Neuronal stem cell (in vitro differentiated cells): ENCODE results near the gene CEP112.

ENCODE experiments used
- DNase-seq: peaks from one replicate; pipeline ENCODE4 v3.0.0-alpha.2; 2013; ENCODE audit warnings: low spot score
- H2AFZ ChIP-seq: one replicate; pipeline ENCODE4 v1.6.1; 2013; ENCODE audit warnings: mild to moderate bottlenecking, low read length, inconsistent platforms
- H2AK5ac ChIP-seq: 2 replicates; pipeline ENCODE4 v1.6.1; 2013; ENCODE audit warnings: low read depth, mild to moderate bottlenecking, inconsistent platforms, low read length, moderate library complexity, mixed read lengths
- H2BK120ac ChIP-seq: 2 replicates; pipeline ENCODE4 v1.6.1; 2013; ENCODE audit warnings: low read depth, mild to moderate bottlenecking, inconsistent platforms, low read length, moderate library complexity, mixed read lengths
- H2BK12ac ChIP-seq: one replicate; pipeline ENCODE4 v1.6.1; 2013; ENCODE audit warnings: low read length, inconsistent platforms
- H2BK15ac ChIP-seq: 2 replicates; pipeline ENCODE4 v1.6.1; 2013; ENCODE audit warnings: mild to moderate bottlenecking, low read length, inconsistent platforms, mixed read lengths
- H2BK5ac ChIP-seq: one replicate; pipeline ENCODE4 v1.6.1; 2013; ENCODE audit warnings: inconsistent platforms, mild to moderate bottlenecking, low read length, moderate library complexity
- H3K14ac ChIP-seq: one replicate; pipeline ENCODE4 v1.6.1; 2013; ENCODE audit warnings: low read length, inconsistent platforms
- H3K18ac ChIP-seq: 2 replicates; pipeline ENCODE4 v1.6.1; 2013; ENCODE audit warnings: low read length, inconsistent platforms
- H3K23ac ChIP-seq: 2 replicates; pipeline ENCODE4 v1.6.1; 2013; ENCODE audit warnings: low read depth, mild to moderate bottlenecking, mixed read lengths, low read length, inconsistent platforms; ENCODE audit not compliant: poor library complexity
- H3K27ac ChIP-seq: replicated peaks from 3 replicates; pipeline ENCODE4 v1.5.1; 2013; ENCODE audit warnings: low read length, inconsistent platforms
- H3K27me3 ChIP-seq, 3 experiments: 2 replicates each; pipeline ENCODE4 v1.6.1; 2013; ENCODE audit warnings: low read length in 3 of 3, mild to moderate bottlenecking in 2 of 3, inconsistent platforms in 1 of 3, low read depth in 1 of 3, mixed read lengths in 1 of 3, moderate library complexity in 1 of 3; ENCODE audit not compliant: control insufficient read depth in 3 of 3, insufficient read depth in 3 of 3
- H3K36me3 ChIP-seq, 2 donors: replicated peaks in 1 of 2; 2 replicates each; pipeline ENCODE4 v1.6.1; 2013; ENCODE audit warnings: low read length in 2 of 2; ENCODE audit not compliant: control insufficient read depth in 2 of 2, insufficient read depth in 2 of 2
- H3K4ac ChIP-seq: 2 replicates; pipeline ENCODE4 v1.6.1; 2013; ENCODE audit warnings: inconsistent platforms, mild to moderate bottlenecking, low read length, moderate library complexity
- H3K4me1 ChIP-seq, 2 donors: 1 replicate in 1 of 2; 2 replicates in 1 of 2; pipeline ENCODE4 v1.6.1; 2013; ENCODE audit warnings: low read length in 2 of 2, low read depth in 1 of 2; ENCODE audit not compliant: control insufficient read depth in 2 of 2, insufficient read depth in 1 of 2
- H3K4me2 ChIP-seq: one replicate; pipeline ENCODE4 v1.6.1; 2013; ENCODE audit warnings: mild to moderate bottlenecking, low read length, inconsistent platforms; ENCODE audit not compliant: insufficient read depth, poor library complexity, severe bottlenecking
- H3K4me3 ChIP-seq, 2 donors: 2 replicates each; pipeline ENCODE4 v1.5.1; 2013; ENCODE audit warnings: low read length in 2 of 2, mild to moderate bottlenecking in 2 of 2, inconsistent platforms in 1 of 2, moderate library complexity in 1 of 2
- H3K79me1 ChIP-seq: one replicate; pipeline ENCODE4 v1.6.1; 2013; ENCODE audit warnings: low read depth, mild to moderate bottlenecking, inconsistent platforms, low read length, moderate library complexity
- H3K9ac ChIP-seq: one replicate; pipeline ENCODE4 v1.6.1; 2013; ENCODE audit warnings: mild to moderate bottlenecking, low read depth, low read length, inconsistent platforms; ENCODE audit not compliant: poor library complexity
- H3K9me3 ChIP-seq, 2 donors: replicated peaks in 1 of 2; 2 replicates each; pipeline versions ENCODE3 to v1.6.1; 2013; ENCODE audit warnings: low read length in 2 of 2, mild to moderate bottlenecking in 2 of 2, inconsistent platforms in 1 of 2, low read depth in 1 of 2, mixed read lengths in 1 of 2, moderate library complexity in 1 of 2; ENCODE audit not compliant: control insufficient read depth in 2 of 2, insufficient read depth in 1 of 2
- H4K8ac ChIP-seq: one replicate; pipeline ENCODE4 v1.6.1; 2013; ENCODE audit warnings: low read depth, mild to moderate bottlenecking, inconsistent platforms, low read length, moderate library complexity
- H4K91ac ChIP-seq: one replicate; pipeline ENCODE4 v1.6.1; 2013; ENCODE audit warnings: low read length, low read depth, mild to moderate bottlenecking, inconsistent platforms; ENCODE audit not compliant: poor library complexity
- WGBS, 2 donors: extraction: QIAGEN DNeasy Blood & Tissue Kit; methylation state at CpG; one replicate each; pipeline ENCODE4 v1.1.7; 2013; ENCODE audit warnings: missing lambda C conversion rate in 2 of 2, mixed read lengths in 1 of 2; ENCODE audit not compliant: insufficient read length in 2 of 2, insufficient replicate concordance in 1 of 2; ENCODE audit errors: extremely low coverage in 2 of 2; 5-methylcytosine and 5-hydroxymethylcytosine counted together

The CEP112 gene

GRCh38 chr17:65807361-65807760 lies 384.6 kb downstream of the CEP112 start:
- Histone ChIP-seq H3K14ac (no peak overlapping the region), H3K4me2 (no peak overlapping the region)

GRCh38 chr17:65801513-65801912 lies 390.4 kb downstream of the CEP112 start:
- Histone ChIP-seq H3K36me3 (no peaks in the 10 kb centered on the region), H3K14ac (no peak overlapping the region), H3K79me1 (no peaks in the 10 kb centered on the region), H2AFZ (no peak overlapping the region), H2BK12ac (no peak overlapping the region), H3K4ac (no peak overlapping the region), H3K27me3 (no peaks in the 10 kb centered on the region), H3K27ac (no peak overlapping the region), H4K91ac (no peak overlapping the region), H3K18ac (no peak overlapping the region), H4K8ac (no peak overlapping the region), H3K4me2 (no peak overlapping the region), H3K9ac (no peak overlapping the region), H3K9me3 (peaks cover 2 to 10% of the 10 kb centered on the region in 2 donors), H2BK120ac (no peak overlapping the region), H2BK15ac (no peak overlapping the region), H2AK5ac (no peak overlapping the region), H3K4me3 (no peak overlapping the region), H3K4me1 (no peaks in the 10 kb centered on the region), H2BK5ac (no peak overlapping the region), H3K23ac (no peak overlapping the region)
- no peak for DNase-seq
- no CpG with 5 or more reads among the region's 2 CpGs for WGBS, 2 donors

More at GRCh38 chr17:65807361-65807760, 384.6 kb downstream of the CEP112 start:
- no peak overlapping the region for H2BK15ac ChIP-seq
- H3K79me1 ChIP-seq = no peaks in the 10 kb centered on the region
- H3K36me3 ChIP-seq = no peaks in the 10 kb centered on the region
- H3K4me1 ChIP-seq = no peaks in the 10 kb centered on the region
- H3K9me3 ChIP-seq = peaks cover 4 to 28% of the 10 kb centered on the region in 2 donors
- no peak overlapping the region for H3K9ac ChIP-seq
- H2BK5ac ChIP-seq = no peak overlapping the region
- no peak overlapping the region for H3K4ac ChIP-seq
- no peak overlapping the region for H3K4me3 ChIP-seq
- no peaks in the 10 kb centered on the region for H3K27me3 ChIP-seq
- H2AK5ac ChIP-seq = no peak overlapping the region
- H2BK12ac ChIP-seq = no peak overlapping the region
- H3K18ac ChIP-seq = no peak overlapping the region
- no peak overlapping the region for H3K27ac ChIP-seq
- no peak overlapping the region for H4K91ac ChIP-seq
- no peak overlapping the region for H2BK120ac ChIP-seq
- no peak for DNase-seq
- no peak overlapping the region for H4K8ac ChIP-seq
- no peak overlapping the region for H2AFZ ChIP-seq
- H3K23ac ChIP-seq = no peak overlapping the region

GRCh38 chr17:65800655-65801054 lies 391.3 kb downstream of the CEP112 start:
- Histone ChIP-seq H3K14ac (no peak overlapping the region), H3K18ac (no peak overlapping the region), H3K9me3 (peaks cover 2 to 10% of the 10 kb centered on the region in 2 donors), H2BK12ac (no peak overlapping the region), H3K27me3 (no peaks in the 10 kb centered on the region), H3K36me3 (no peaks in the 10 kb centered on the region), H3K4me1 (no peaks in the 10 kb centered on the region), H4K91ac (no peak overlapping the region), H4K8ac (no peak overlapping the region), H3K27ac (no peak overlapping the region), H3K23ac (no peak overlapping the region), H2BK120ac (no peak overlapping the region), H3K4ac (no peak overlapping the region), H2BK5ac (no peak overlapping the region), H3K4me3 (no peak overlapping the region), H3K4me2 (no peak overlapping the region), H2AK5ac (no peak overlapping the region), H3K79me1 (no peaks in the 10 kb centered on the region), H2AFZ (no peak overlapping the region), H3K9ac (no peak overlapping the region), H2BK15ac (no peak overlapping the region)
- WGBS, 2 donors = no CpG with 5 or more reads among the region's 1 CpG
- no peak for DNase-seq

GRCh38 chr17:65799869-65800268 lies 392.1 kb downstream of the CEP112 start:
- Histone ChIP-seq H3K9ac (no peak overlapping the region), H3K27me3 (no peaks in the 10 kb centered on the region), H3K79me1 (no peaks in the 10 kb centered on the region), H4K8ac (no peak overlapping the region), H3K23ac (no peak overlapping the region), H3K4me3 (no peak overlapping the region), H3K18ac (no peak overlapping the region), H3K14ac (no peak overlapping the region), H2AFZ (no peak overlapping the region), H3K4me2 (no peak overlapping the region), H2BK15ac (no peak overlapping the region), H3K36me3 (no peaks in the 10 kb centered on the region), H2BK5ac (no peak overlapping the region), H4K91ac (no peak overlapping the region), H2AK5ac (no peak overlapping the region), H3K4me1 (no peaks in the 10 kb centered on the region), H3K4ac (no peak overlapping the region), H2BK12ac (no peak overlapping the region), H3K9me3 (peaks cover 2 to 10% of the 10 kb centered on the region in 2 donors), H2BK120ac (no peak overlapping the region), H3K27ac (no peak overlapping the region)
- DNase-seq = no peak
- WGBS, 2 donors = no CpG with 5 or more reads among the region's 1 CpG
